PC-3 (cell line): Measurements from ENCODE around the gene FSCN2. TPM values are rescaled to one million over a fixed set of nuclear protein-coding genes. Genes with fewer than 3 reads are reported as not detected.

Experiments used
- ATAC-seq: fragments of 200-7000 bp; cut with Tn5 transposase; 2 replicates; pipeline ENCODE4 v1.9.1; 2020; ENCODE audit warnings: mild to moderate bottlenecking, moderate library complexity
- BruUV-seq: library from RNA; stranded (reverse); fragments of 400-500 nt; replicated peaks from 2 replicates; lab custom pipeline; 2021; lab: Mats Ljungman, UMichigan
- CTCF ChIA-PET: fragments of 300-600 bp; sonication (Branson Sonifier 250); formaldehyde crosslinking; loops from one replicate; lab custom pipeline; 2022; ENCODE audit warnings: antibody characterized with exemption; lab: Charles Lee
- POLR2A ChIA-PET: fragments of 300-600 bp; sonication (Branson Sonifier 250); formaldehyde crosslinking; loops from one replicate; lab custom pipeline; 2022; ENCODE audit warnings: antibody characterized with exemption; ENCODE audit not compliant: unreplicated experiment; lab: Charles Lee
- DNase-seq: peaks from one replicate; pipeline ENCODE4 v3.0.0-alpha.2; 2015
- H2AFZ ChIP-seq: fragments of 300-600 bp; sonication (generic); 2 replicates; pipeline ENCODE4 v1.6.0; 2016; ENCODE audit warnings: antibody characterized with exemption, low read length
- H3F3A ChIP-seq: fragments of 300-600 bp; sonication (generic); one replicate; pipeline ENCODE4 v1.6.0; 2017; ENCODE audit warnings: antibody characterized with exemption, low read length, control low read depth, mild to moderate bottlenecking; ENCODE audit not compliant: unreplicated experiment
- H3K27ac ChIP-seq: fragments of 300-600 bp; sonication (generic); 2 replicates; pipeline ENCODE4 v1.5.1; 2016; ENCODE audit warnings: mild to moderate bottlenecking, low read length
- H3K27me3 ChIP-seq: fragments of 300-600 bp; sonication (generic); 2 replicates; pipeline ENCODE4 v1.6.1; 2016; ENCODE audit warnings: low read length, mixed read lengths
- H3K36me3 ChIP-seq: fragments of 300-600 bp; sonication (generic); 2 replicates; pipeline ENCODE4 v1.6.1; 2016; ENCODE audit warnings: low read depth, mixed run types, low read length, mixed read lengths
- H3K4me1 ChIP-seq: fragments of 300-600 bp; sonication (generic); 2 replicates; pipeline ENCODE4 v1.5.1; 2016; ENCODE audit warnings: low read length; ENCODE audit not compliant: insufficient read depth
- H3K4me2 ChIP-seq: fragments of 300-600 bp; sonication (generic); 2 replicates; pipeline ENCODE4 v1.6.0; 2016; ENCODE audit warnings: low read length
- H3K4me3 ChIP-seq: fragments of 300-600 bp; sonication (generic); 2 replicates; pipeline ENCODE4 v1.5.1; 2016; ENCODE audit warnings: mild to moderate bottlenecking, low read length, mixed read lengths
- H3K79me2 ChIP-seq: fragments of 300-600 bp; sonication (generic); 2 replicates; pipeline ENCODE4 v1.6.1; 2017; ENCODE audit warnings: low read length, mixed read lengths
- H3K9ac ChIP-seq: fragments of 300-600 bp; sonication (generic); 2 replicates; pipeline ENCODE4 v1.6.0; 2016; ENCODE audit warnings: mild to moderate bottlenecking, low read length
- H3K9me2 ChIP-seq: fragments of 300-600 bp; sonication (generic); replicated peaks from 2 replicates; pipeline ENCODE4 v1.6.1; 2016; ENCODE audit warnings: mixed run types, low read length, mixed read lengths
- H3K9me3 ChIP-seq: fragments of 300-600 bp; sonication (generic); 2 replicates; pipeline ENCODE4 v1.6.1; 2016; ENCODE audit warnings: low read length, mixed read lengths
- H4K20me1 ChIP-seq: fragments of 300-600 bp; sonication (generic); 2 replicates; pipeline ENCODE4 v1.6.1; 2016; ENCODE audit warnings: low read length, mixed read lengths
- EZH2 ChIP-seq: fragments of 300-600 bp; sonication (generic); IDR thresholded peaks from one replicate; pipeline ENCODE4 v1.6.1; 2017; ENCODE audit warnings: antibody characterized with exemption, mild to moderate bottlenecking, low read length; ENCODE audit not compliant: unreplicated experiment
- EZH2phosphoT487 ChIP-seq: fragments of 300-600 bp; sonication (generic); IDR thresholded peaks from 2 replicates; pipeline ENCODE4 v1.6.1; 2018; ENCODE audit warnings: mild to moderate bottlenecking, antibody characterized with exemption, low read length, borderline replicate concordance
- intact Hi-C: fragments of 100-400 bp; cut with micrococcal nuclease; formaldehyde crosslinking; loops from 2 replicates; pipeline ENCODE4 v1.9.0; 2023
- total RNA-seq: library from RNA; depleted of rRNA; stranded (reverse); fragments of >200 nt; gene quantifications from 2 replicates; pipeline ENCODE4 v1.2.3, GENCODE V29; 2014
- TF ChIP-seq, protein P1 (sequence below): fragments of 300-600 bp; sonication (generic); conservative IDR thresholded peaks from 2 replicates; pipeline ENCODE4 v1.5.1; 2017; ENCODE audit warnings: antibody characterized with exemption, low read depth, mild to moderate bottlenecking, low read length

FSCN2 gene
- total RNA-seq, 1 experiment from 2014 or later: 0.87 TPM

GRCh38 chr17:81540676-81541027 is 12.5 kb downstream of the FSCN2 start:
- DNase-seq: no peak
- no TSS peak for BruUV-seq
- TF ChIP-seq EZH2: no peak
- Histone ChIP-seq H3K4me2 (no peak overlapping the region), H3K9me3 (no peaks in the 10 kb centered on the region), H4K20me1 (no peaks in the 10 kb centered on the region), H2AFZ (no peak overlapping the region), H3K27ac (no peak overlapping the region), H3F3A (no peaks in the 10 kb centered on the region), H3K36me3 (0 out of 2 replicates have a peak, but pooled peaks cover 4% of the 10 kb centered on the region), H3K9me2 (no peaks in the 10 kb centered on the region), H3K4me3 (no peak overlapping the region), H3K79me2 (no peaks in the 10 kb centered on the region), H3K4me1 (no peaks in the 10 kb centered on the region), H3K27me3 (no peaks in the 10 kb centered on the region), H3K9ac (no peak overlapping the region)
- POLR2A ChIA-PET: no interaction called here
- CTCF ChIA-PET: no interaction called here
- intact Hi-C loops: no loop called here
- no peak for ATAC-seq

GRCh38 chr17:81541123-81541522 is 12.9 kb downstream of the FSCN2 start:
- ATAC-seq (no peak), DNase-seq (no peak)
- Histone ChIP-seq H2AFZ (no peak overlapping the region), H3K27ac (no peak overlapping the region), H3K79me2 (no peaks in the 10 kb centered on the region), H3K9me2 (no peaks in the 10 kb centered on the region), H3K36me3 (peaks cover 4% of the 10 kb centered on the region; the same call in 1 of the 2 replicates), H3K27me3 (no peaks in the 10 kb centered on the region), H3K9ac (no peak overlapping the region), H3K4me2 (no peak overlapping the region), H3K4me1 (no peaks in the 10 kb centered on the region), H4K20me1 (no peaks in the 10 kb centered on the region), H3K9me3 (no peaks in the 10 kb centered on the region), H3K4me3 (no peak overlapping the region), H3F3A (no peaks in the 10 kb centered on the region)
- CTCF ChIA-PET: no interaction called here
- intact Hi-C loops: no loop called here
- POLR2A ChIA-PET: no interaction called here
- no TSS peak for BruUV-seq
- no peak for TF ChIP-seq EZH2phosphoT487
- TF ChIP-seq EZH2: no peak

GRCh38 chr17:81542431-81543338 is 14.5 kb downstream of the FSCN2 start:
- ATAC-seq (no peak), DNase-seq (no peak)
- TF ChIP-seq EZH2 (no peak), EZH2phosphoT487 (no peak)
- TF ChIP-seq, protein P1, sequence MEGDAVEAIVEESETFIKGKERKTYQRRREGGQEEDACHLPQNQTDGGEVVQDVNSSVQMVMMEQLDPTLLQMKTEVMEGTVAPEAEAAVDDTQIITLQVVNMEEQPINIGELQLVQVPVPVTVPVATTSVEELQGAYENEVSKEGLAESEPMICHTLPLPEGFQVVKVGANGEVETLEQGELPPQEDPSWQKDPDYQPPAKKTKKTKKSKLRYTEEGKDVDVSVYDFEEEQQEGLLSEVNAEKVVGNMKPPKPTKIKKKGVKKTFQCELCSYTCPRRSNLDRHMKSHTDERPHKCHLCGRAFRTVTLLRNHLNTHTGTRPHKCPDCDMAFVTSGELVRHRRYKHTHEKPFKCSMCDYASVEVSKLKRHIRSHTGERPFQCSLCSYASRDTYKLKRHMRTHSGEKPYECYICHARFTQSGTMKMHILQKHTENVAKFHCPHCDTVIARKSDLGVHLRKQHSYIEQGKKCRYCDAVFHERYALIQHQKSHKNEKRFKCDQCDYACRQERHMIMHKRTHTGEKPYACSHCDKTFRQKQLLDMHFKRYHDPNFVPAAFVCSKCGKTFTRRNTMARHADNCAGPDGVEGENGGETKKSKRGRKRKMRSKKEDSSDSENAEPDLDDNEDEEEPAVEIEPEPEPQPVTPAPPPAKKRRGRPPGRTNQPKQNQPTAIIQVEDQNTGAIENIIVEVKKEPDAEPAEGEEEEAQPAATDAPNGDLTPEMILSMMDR: no peak
- H3K4me2 ChIP-seq: no peak overlapping the region
- no peaks in the 10 kb centered on the region for H3K9me3 ChIP-seq
- H3K4me1 ChIP-seq: no peaks in the 10 kb centered on the region
- H2AFZ ChIP-seq: no peak overlapping the region
- H3K36me3 ChIP-seq: peaks cover 4% of the 10 kb centered on the region; the same call in 1 of the 2 replicates
- BruUV-seq: no TSS peak
- H4K20me1 ChIP-seq: no peaks in the 10 kb centered on the region
- H3K9me2 ChIP-seq: no peaks in the 10 kb centered on the region
- intact Hi-C loops: no loop called here
- no peak overlapping the region for H3K27ac ChIP-seq
- H3F3A ChIP-seq: no peaks in the 10 kb centered on the region
- no peaks in the 10 kb centered on the region for H3K79me2 ChIP-seq
- H3K4me3 ChIP-seq: no peak overlapping the region
- CTCF ChIA-PET: no interaction called here
- H3K27me3 ChIP-seq: no peaks in the 10 kb centered on the region
- POLR2A ChIA-PET: no interaction called here
- no peak overlapping the region for H3K9ac ChIP-seq
